OCI-LY7 (cell line): ENCODE measurements around the gene RARB.

Experiments
- CTCF ChIP-seq: fragments of 200-600 bp; sonication (generic); conservative IDR thresholded peaks from 2 replicates; pipeline ENCODE4 v1.5.1; 2014; ENCODE audit warnings: mild to moderate bottlenecking, antibody characterized with exemption, low read length, moderate library complexity, mixed read lengths
- EZH2phosphoT487 ChIP-seq: fragments of 200-600 bp; sonication (generic); IDR thresholded peaks from 2 replicates; pipeline ENCODE4 v1.6.1; 2018; ENCODE audit warnings: low read depth, borderline replicate concordance, mild to moderate bottlenecking, mixed run types, antibody characterized with exemption, low read length, moderate library complexity, mixed read lengths

- TF ChIP-seq CTCF (no peak), EZH2phosphoT487 (no peak)
Observed at GRCh38 chr3:25548836-25549235, 120.8 kb downstream of the RARB start.
